Left lobe of liver (tissue), 2 donors: ENCODE measurements around the gene TMEM218. TPM values are rescaled to one million over a fixed set of nuclear protein-coding genes. Genes with fewer than 3 reads are reported as not detected.
"Not testable (repeated sequence)": the region's sequence is repeated elsewhere in the genome, so short reads cannot be mapped to it uniquely, and the experiment has no call there.

Experiments
- ATAC-seq: fragments of 200-7000 bp; cut with Tn5 transposase; one replicate; pipeline ENCODE4 v1.9.1; 2020; ENCODE audit warnings: mild to moderate bottlenecking, moderate library complexity
- DNase-seq: peaks from one replicate; pipeline ENCODE4 v3.0.0-alpha.2; 2020; ENCODE audit warnings: low spot score
- total RNA-seq: library from RNA; stranded (reverse); gene quantifications from one replicate; pipeline ENCODE4 v1.2.1, GENCODE V29; 2021
- donor health status: DM: no; HTN: no; CAD: no; lungs with moderate emphysema.
- donor health status: DM: no; HTN: yes; CAD: no.

Gene TMEM218
- total RNA-seq, 1 donor from 2014 or later = 9.3 TPM

- ATAC-seq (peak; percentile 87), DNase-seq (no peak)
Measured at GRCh38 chr11:125091247-125091876, 20.1 kb downstream of the TMEM218 start.

- no peak for ATAC-seq
Measured at GRCh38 chr11:125090816-125091215, 20.6 kb downstream of the TMEM218 start.

DNA sequence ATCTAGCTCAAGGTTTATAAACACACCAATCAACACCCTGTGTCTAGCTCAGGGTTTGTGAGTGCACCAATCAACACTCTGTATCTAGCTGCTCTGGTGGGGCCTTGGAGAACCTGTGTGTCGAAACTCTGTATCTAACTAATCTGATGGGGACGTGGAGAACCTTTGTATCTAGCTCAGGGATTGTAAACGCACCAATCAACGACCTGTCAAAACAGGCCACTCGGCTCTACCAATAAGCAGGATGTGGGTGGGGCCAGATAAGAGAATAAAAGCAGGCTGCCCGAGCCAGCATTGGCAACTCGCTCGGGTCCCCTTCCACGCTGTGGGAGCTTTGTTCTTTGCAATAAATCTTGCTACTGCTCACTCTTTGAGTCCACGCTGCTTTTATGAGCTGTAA is 21.3 kb downstream of the TMEM218 start:
- ATAC-seq = not testable (repeated sequence)

More at GRCh38 chr11:125090816-125091215, 20.6 kb downstream of the TMEM218 start:
- DNase-seq = no peak

GRCh38 chr11:125089481-125089880 is 21.9 kb downstream of the TMEM218 start:
- not testable (repeated sequence) for ATAC-seq, DNase-seq

More for the DNA sequence above, 21.3 kb downstream of the TMEM218 start:
- DNase-seq = not testable (repeated sequence)

DNA sequence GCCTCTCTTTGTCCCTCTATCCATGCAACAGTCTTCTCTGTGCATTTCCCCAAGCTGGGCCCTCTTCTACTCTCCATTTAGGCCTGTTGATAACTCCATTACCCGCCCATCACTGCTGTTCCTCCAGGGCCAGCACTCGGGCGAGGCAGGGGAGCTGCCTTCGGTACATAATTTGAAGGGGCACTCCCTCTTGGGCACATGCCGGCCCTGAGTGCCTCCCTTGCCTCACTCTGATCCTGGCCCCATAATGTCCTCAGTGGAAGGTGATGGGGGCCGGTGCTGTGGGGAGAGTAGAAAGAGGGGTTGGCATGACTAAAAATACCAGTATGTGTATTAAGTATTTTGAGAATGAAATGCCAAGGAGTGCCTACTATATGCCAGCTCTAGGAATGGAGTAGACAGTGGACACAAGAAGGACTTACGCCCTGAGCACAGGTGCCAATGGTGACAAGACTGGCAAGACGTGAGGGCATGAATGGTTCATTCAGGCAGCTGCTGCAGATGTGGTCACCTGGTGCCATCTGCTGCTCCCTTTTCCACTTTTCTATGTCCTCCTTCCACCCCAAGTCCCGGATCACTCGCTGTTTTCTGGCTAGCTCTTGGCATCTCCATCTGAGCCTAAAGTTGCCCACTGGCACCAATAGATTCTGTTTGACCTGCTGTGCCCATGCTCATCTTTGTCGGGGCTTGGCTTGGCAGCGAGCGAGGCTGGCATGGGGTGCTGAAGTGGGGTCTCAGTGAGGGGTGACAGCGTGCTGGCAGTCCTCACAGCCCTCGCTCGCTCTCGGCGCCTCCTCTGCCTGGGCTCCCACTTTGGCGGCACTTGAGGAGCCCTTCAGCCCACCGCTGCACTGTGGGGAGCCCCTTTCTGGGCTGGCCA is 22.6 kb downstream of the TMEM218 start:
- DNase-seq (no peak), ATAC-seq (peak; percentile 20)

- no peak for ATAC-seq
Measured at GRCh38 chr11:125088123-125088522, 23.3 kb downstream of the TMEM218 start.

DNA sequence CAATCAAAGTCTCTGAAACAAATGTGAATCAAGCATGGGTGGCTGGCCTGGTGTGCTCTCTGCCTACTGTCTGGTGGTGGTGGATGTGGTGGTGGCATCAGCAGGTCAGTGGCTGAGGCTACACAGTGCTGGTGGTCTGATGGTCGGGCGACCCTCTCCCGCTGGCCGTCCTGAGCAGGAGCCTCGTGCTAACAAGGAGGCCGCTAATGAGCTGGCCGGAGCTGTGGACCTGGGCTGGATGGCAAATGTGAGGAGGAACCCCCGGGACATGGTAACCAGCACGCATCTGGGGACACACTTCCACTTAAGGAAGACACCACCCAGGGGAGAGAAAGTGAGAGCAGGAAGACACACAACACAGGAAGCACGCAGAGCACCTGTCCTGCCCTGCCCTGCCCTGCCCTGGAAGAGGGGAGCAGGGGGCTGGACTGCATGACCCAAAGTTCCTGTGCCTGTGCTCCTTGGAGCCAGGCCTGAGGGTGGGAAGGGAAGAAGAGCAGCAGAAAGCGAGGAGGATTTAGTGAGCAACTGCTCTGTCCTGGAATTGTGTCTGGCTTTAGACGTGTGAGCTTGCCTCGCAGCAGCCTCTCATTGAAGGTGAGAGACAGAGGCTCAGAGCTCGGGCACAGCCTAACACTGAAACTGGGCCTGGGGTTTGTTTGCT is 24.7 kb downstream of the TMEM218 start:
- ATAC-seq (no peak), DNase-seq (no peak)

More at GRCh38 chr11:125088123-125088522, 23.3 kb downstream of the TMEM218 start:
- no peak for DNase-seq

DNA sequence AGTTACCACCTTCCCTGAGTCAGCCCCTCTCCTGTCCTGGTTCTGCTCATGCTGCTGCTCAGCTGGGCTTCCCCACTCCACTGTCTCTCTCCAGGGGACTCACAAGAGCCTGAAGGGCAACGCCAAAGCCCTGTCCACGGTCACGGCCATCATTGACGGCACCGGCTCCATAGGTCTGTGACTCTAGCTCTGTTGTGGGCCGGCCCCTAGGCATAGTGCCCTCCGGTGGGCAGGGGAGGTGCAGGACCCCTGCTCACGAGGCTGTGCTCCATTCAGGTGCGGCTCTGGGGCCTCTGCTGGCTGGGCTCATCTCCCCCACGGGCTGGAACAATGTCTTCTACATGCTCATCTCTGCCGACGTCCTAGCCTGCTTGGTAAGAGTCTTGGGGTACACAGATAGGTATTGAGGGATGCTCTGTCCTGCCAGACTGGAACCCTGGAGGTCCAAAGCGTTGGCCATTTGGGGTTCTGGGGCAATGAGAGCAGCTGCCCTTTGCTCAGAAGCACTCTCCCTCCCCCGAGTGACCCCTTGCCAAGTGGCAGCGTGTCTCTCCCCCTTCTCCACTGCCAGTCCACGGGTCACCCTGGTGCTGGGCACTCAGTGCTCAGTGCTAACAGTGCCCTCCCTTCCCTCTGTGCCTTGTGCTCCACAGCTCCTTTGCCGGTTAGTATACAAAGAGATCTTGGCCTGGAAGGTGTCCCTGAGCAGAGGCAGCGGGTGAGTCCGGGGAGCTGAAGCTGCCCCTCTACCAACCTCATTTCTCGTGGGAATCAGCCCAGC is 25.9 kb downstream of the TMEM218 start:
- DNase-seq = no peak

GRCh38 chr11:125084761-125085231 is 26.6 kb downstream of the TMEM218 start:
- no peak for DNase-seq
- ATAC-seq = no peak

More for the DNA sequence above, 25.9 kb downstream of the TMEM218 start:
- no peak for ATAC-seq

DNA sequence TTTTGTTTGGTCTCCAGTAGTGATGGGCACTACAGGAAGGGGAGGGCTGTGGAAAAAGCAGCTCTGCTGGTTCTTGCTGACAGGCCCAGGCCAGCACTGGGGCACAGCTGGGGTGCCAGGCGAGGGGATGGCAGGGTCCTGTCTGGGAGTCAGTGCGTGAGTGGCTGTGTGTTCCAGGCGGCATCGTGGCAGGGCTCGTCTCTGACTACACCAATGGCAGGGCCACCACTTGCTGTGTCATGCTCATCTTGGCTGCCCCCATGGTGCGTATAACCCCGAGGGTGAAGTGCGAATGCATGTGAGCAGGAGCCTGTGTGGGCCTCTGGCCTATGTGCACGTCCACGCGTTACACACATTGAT is 27.4 kb downstream of the TMEM218 start:
- ATAC-seq = no peak
- no peak for DNase-seq

- no peak for ATAC-seq
Measured at GRCh38 chr11:125083312-125084056, 27.9 kb downstream of the TMEM218 start.

DNA sequence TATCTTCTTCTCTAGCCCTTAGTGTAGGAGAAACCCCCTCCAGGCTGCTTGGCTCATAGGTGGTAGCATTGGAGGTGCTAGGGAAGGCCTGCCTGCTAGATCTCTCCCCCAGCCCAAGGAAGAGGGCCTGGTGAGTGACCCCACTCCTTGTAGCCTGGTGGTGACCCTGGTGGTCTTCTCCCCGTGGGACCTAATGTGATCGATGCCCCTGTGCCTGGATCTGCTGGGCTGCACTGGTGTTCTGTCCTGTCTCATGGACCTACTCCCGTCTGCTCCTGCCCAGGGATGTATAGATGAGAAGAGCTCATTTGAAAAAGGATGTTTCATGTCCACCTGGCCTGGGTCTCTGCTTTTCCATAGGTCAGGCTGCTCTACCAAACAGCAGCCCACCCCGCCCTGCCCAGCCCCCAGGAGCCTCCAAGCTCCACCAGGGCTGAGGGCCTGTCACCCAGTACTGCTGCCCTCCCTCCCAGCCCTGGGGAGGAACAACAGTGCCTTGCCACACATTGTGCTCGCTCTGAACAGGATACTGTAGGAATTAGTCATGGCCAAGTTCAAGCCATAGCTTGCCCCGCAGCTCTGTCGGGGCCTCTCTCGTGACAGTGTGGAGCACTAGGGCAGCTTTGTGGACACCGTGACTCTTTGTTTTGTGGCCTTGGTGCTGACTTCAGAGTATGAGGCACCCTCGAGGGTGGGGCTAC is 28.7 kb downstream of the TMEM218 start:
- no peak for DNase-seq
- no peak for ATAC-seq

More at GRCh38 chr11:125083312-125084056, 27.9 kb downstream of the TMEM218 start:
- DNase-seq = no peak

- ATAC-seq (no peak), DNase-seq (no peak)
Measured at GRCh38 chr11:125082040-125082439, 29.4 kb downstream of the TMEM218 start.

DNA sequence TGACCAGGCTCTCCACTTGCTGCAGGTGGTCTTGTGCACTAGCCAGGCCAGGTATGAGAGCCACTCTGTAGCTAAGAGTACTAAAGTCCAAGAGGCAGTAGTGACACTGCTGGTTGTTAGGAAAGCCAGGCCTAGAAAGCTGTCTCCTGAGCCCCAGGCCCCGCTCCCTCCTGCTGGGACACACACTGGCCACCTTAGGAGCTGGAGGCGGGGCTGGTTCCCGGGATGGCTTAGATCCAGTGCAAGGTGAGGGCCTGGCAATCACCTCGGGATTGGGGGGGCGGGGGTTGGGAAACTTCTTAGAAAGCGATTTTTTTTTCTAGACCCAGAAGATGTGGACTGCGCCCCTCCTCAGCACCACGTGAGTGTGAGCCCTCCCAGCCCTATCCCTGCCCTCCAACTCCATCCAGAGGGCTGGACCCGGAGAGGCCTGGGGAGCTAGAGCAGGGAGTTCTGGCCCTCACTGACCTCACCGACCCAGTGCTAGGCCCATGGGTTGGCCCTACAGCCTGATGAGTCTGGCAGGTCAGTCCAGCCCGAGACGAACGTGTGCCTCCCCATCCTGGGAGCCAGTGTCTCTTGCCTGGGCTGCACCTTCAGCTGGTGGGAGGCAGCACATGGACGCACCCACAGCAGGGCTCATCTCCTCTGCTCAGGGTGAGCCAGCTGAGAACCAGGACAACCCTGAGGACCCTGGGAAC is 30.2 kb downstream of the TMEM218 start:
- no peak for DNase-seq
- no peak for ATAC-seq

DNA sequence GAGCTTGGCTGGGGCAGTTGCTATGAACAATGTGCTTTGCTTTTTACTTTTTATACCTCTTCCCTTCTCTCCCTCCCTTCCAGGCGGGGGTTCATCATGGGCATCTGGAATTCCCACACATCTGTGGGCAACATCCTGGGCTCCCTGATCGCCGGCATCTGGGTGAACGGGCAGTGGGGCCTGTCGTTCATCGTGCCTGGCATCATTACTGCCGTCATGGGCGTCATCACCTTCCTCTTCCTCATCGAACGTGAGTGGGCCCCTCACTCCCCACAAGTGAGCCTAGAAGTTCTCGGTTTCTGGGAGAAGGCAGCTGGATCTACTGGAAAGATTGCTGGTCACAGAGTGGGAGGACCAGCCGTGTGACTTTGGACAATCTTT is 30.9 kb downstream of the TMEM218 start:
- DNase-seq (no peak), ATAC-seq (no peak)

GRCh38 chr11:125079878-125080530 is 31.4 kb downstream of the TMEM218 start:
- DNase-seq (no peak), ATAC-seq (no peak)

- DNase-seq (no peak), ATAC-seq (no peak)
Measured at GRCh38 chr11:125079151-125079877, 32.1 kb downstream of the TMEM218 start.
